ENCODE results near the gene RNU5B-1.
"Not testable (repeated sequence)": the region's sequence is repeated elsewhere in the genome, so short reads cannot be mapped to it uniquely, and the experiment has no call there.

The RNU5B-1 gene

DNA sequence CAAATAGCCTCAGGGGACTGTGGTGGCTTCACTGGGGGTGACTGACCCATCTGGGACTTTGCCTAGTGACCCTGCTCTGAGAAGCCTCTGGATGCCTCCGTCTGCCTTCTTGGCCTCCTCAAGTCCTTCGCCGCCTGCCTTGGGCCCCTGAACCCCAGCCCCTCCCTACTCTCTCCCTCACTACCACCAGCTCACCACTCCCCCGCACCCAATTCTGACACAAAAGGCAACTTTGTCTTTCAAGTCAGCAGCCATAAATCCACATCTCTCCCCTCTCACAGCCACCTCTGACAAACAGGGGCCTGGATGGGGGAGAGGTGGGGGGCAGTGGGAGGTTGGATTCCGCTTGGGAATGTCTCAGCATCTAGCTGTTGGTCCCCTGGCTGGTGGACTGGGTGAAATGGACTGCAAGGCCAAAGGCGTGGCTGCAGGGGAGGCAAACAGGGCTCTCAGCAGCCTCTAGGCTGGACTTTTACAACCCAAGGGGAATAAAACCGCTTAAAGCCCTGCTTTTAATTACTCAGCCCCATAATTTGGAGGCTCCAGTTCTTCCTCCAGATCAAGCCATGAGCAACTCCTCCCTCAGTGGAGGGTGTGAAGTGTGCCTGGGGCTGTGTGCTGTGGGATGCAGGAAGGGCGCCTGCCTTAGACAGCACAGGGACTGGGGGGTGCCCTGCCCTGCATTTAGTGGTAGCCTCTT is 39.9 kb downstream of the RNU5B-1 start:
- FAIRE-seq, result no peak

DNA sequence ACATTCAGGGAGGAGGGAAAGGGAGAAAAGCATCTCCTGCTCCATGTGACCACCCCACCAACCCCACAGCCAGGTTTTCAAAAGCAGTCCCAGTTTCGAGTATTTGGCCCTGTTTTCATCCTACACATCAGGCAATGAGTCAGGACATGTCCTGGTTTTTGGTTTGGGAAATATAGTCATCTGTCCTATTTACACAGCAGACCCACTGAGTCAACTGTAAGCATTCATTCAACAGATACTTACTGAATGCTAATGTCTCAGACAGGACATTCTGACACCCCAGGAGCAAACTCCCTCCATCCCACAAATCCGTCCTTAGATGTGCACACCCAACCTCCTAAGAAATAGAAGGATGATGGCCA is 40.4 kb downstream of the RNU5B-1 start:
- no peak for FAIRE-seq

DNA sequence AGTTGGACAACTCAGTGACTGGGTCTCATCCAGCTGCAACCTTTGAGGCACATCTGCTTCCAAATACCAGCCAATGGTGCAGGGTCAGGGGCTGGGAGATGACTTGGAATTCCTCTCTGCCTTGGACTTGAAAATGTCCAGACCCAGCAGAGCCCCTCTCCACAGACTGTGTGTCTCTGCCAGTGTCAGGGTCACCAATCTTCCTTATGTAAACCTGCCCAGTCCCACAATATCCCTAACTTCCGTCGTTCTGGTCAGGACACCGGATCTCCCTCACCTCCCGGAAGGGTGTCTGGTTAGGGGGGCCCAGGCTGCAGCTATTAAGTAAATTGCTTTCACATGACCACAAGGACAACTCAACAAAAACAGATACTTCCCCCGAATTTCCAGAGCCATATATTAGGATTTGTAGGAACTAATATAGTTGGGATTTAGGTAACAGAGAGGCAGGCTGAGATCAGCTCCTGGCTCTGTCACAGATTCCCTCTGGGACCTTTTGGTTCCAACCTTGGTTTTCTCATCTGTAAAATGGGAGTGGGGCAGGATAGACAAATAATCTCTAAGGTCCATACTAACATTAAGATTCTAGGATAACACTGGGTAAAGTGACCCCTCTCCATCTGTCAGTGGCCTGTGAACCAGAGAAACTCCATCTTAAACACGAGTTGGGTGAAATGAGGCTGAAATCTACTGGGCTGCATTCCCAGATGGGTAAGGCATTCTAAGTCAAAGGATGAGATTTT is 42.5 kb downstream of the RNU5B-1 start:
- FAIRE-seq, result no peak

DNA sequence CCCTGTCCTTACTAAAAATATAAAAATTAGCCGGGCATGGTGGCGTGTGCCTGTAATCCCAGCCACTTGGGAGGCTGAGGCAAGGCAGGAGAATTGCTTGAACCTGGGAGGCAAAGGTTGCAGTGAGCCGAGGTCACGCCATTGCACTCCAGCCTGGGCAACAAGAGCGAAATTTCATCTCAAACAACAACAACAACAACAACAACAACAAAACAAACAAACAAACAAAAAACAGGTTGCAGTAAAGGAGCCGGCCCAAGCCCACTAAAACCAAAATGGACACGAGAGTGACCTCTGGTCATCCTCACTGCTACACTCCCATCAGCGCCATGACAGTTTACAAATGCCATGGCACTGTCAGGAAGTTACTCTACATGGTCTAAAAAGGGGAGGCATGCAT is 43.3 kb downstream of the RNU5B-1 start:
- not testable (repeated sequence) for FAIRE-seq

DNA sequence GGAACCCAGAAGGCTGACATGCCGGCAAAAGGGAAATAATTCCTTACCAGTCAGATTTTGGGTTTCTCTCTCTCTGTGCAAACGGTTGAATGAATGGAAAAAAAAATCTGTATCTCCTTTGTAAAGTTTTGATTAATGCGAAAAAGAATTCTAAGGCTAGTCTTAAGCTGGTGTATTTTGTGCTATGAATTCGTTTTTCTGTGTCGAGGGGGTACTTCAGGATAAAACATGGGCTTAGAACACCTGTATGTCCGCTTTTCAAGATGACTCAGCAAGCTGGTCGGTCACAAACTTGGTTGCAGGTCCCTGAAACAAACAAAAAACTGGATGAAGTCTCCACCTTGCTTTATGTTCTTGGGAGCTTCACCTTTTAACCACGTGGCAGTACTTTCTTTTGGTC is 44.9 kb downstream of the RNU5B-1 start:
- FAIRE-seq, result no peak

DNA sequence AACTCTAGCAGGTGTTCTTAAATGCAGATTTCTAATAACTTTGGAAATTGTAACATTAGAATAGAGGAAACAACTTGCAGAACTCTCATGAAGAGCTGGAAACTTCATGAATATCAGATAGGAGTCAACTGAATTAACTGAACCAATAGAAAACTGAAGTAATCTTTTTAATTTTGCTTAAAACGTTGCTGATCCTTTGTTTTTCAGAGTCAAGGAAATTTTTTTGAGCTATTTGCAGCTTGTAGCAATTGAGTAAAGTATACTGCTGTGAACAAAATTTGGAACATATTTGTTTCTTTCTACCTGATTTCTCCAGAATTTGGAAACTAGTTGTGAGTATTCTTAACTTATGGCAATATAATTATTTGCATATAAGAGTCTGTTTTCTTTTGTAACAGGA is 47.5 kb downstream of the RNU5B-1 start:
- FAIRE-seq, result not testable (repeated sequence)
